Left renal cortex interstitium (tissue), 4 donors: ENCODE data around the gene DGKG. TPM values are rescaled to one million over a fixed set of nuclear protein-coding genes. Genes with fewer than 3 reads are reported as not detected.

Source experiments
- DNase-seq, 4 donors: peaks; one replicate each; pipeline ENCODE4 v3.0.0-alpha.2; 2013; ENCODE audit warnings: low read depth in 4 of 4, low spot score in 2 of 4, missing footprints in 1 of 4
- polyA plus RNA-seq, 4 donors: library from polyadenylated mRNA; unstranded; fragments of 120-200 nt; gene quantifications; one replicate each; pipeline ENCODE4 v1.2.1, GENCODE V29; 2013; ENCODE audit not compliant: insufficient read length in 4 of 4

DGKG gene
- polyA plus RNA-seq, 4 donors: 0.51 to 0.92 (median 0.71) TPM

DNA sequence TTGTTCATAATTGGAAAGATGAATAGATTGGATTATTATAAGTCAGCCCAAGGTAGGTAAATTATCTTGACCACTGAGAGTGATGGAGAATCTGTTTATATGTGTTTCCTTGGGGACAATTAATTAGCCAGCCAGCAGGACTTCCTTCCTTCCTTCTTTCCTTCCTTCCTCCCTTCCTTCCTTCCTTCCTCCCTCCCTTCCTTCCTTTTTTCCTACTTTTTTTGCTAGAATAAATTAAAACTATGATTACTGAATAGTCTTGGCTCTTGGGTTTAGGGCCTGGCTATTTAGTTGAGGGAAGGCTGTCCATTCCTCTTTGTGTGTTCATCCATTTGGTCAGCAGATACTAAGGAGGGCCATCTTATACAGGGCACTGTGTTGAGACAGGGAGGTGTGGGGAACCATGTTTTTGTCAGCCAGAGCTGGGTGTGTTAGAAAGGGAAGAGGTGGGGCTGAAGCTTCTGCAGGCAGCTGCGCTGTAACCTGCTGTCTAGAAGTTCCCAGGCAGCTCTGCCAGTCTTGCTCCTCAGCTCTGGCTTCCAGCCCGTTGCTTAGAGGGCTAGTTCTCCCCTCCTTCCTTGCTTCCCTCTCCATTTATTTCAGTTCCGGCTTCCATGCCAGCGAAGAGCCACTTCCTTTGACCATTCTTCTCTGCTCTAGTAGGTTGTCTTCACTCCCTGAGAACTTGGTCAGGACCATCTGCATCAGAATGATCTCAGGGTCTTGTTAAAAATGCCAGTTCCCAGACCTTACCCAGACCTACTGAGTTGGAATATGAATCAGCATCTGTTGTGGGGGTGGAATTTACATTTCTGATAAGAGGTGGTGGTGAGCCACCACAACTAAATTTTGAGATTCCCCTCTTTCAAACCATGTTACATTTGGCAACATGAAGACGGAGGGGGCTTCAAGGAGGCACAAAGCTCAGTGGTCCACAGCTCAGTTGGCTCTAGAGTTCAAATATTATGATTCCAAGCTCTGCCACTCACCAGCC lies 113.9 kb downstream of the DGKG start:
- no peak for DNase-seq

DNA sequence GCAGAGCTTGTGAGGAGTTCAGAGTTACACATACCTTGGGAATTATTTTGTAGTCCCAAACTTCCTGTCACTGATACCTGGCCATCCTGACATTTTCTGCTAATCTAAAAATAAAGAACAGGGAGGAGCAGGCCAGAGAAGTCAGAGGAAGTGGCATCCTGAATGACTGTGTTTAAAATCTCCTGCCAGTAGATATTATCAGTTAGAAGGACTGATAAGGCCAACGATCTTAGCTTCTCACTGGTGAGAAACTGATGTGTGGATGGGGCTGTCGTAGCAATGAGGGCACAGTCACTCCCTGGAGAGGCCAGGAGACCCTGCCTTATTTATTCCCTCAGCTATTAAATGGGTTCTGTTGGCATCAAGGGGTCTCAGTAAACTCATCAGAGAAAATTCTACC lies 115.1 kb downstream of the DGKG start:
- no peak for DNase-seq

- DNase-seq: no peak
Measured at GRCh38 chr3:186244016-186244415, 118.0 kb downstream of the DGKG start.

GRCh38 chr3:186241910-186242821 lies 119.9 kb downstream of the DGKG start:
- DNase-seq: no peak

- no peak for DNase-seq
Measured at GRCh38 chr3:186239321-186239720, 122.7 kb downstream of the DGKG start.

DNA sequence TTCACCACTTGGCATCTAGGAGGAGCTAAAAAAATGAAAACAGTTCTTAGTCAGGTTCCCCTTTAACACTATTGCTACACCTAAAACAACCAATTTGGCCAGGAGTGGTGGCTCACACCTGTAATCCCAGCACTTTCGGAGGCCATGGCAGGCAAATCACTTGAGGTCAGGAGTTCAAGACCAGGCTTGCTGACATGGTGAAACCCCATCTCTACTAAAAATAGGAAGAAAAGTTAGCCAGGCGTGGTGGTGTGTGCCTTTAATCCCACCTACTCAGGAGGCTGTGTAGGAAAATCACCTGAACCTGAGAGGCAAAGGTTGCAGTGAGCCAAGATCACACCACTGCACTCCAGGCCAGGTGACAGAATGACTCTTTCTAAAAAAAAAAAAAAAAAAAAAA lies 124.1 kb downstream of the DGKG start:
- no peak for DNase-seq

DNA sequence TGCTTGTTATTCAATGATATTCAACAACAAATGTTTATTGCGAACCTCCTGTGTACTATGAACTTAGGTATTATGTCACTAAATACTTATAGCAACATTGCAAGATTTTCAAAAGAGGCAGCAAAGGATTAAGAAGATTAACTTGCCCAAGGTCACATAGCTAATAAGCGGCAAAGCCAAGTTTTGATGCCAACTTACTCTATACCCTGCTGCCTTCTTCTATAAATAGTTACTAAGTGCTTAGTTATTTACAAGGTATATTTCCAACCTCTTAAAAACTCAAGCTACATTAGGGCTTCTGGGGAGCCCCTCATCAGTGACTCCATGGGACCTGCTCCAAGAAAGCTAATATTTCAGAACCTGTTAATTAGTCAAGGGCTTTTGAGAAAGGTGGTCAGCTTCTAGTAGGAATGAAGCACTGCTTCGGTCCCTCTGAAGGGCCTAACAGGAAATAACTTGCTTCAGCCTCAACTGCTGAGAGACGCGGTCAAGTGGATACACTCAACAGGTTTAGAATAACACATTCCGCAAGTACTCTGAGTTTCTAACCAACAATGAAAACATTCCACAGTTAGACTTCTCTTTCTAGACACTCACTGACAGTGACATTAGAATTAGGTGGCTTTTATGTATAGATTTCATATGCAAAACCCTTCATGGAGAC lies 125.5 kb downstream of the DGKG start:
- no peak for DNase-seq

DNA sequence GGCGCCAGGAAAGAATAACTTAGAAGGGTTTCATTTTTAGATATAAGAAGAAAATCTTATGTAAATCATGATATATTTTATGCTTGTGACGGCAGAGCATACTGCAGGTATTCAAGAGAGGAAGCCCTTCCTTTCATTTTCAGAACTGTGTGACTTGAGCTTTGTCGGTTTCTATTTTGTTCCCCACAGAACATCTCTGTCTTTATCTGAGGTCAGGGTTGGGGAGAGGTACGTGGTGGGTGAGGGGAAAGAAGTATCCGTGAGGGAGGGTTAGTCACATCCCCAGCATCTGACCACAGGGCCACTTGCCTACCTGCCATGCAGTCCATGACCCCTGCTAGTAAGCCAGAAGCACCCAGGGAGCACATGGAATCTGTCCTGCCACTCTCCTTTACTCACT lies 126.5 kb downstream of the DGKG start:
- DNase-seq: no peak

DNA sequence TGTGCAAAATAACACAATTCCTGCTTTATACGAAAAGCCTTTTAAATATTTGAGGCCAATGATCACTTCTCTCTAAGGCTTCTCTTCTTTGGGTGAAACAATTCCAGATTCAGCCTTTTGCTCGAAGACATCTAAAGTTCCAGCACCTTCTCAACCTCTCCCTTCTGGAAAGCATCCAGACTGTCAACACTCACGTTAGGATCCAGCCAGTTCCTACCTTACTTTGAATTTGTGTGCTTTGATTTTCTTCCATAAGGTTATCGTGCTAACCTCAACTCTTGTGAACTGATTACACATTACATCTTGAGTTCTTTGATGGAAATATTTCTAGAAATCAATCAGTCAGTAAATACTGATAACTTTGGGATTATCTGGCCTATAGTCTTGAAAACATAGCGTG lies 127.9 kb downstream of the DGKG start:
- no peak for DNase-seq

DNA sequence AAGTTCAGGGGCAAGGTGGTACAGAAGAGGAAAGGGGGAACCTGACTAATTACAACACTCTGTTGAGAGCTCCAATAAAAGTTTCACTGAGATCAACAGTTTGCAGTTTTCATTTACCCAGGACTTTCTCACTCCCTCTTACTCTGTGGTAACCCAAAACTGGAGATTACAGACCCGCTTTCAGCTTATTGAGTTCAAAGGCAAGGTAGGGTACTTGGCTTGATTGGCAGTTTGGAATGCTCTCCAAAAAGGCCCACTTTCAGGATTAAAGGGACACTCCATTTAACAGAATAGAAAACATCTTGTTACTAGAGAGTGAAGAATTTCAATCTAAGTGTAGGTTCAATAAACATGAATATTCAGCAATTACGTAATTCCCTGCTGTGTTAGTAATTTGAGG lies 135.6 kb downstream of the DGKG start:
- no peak for DNase-seq

GRCh38 chr3:186225603-186226002 lies 136.4 kb downstream of the DGKG start:
- DNase-seq: no peak

- DNase-seq: no peak
Measured at GRCh38 chr3:186224041-186224610, 137.9 kb downstream of the DGKG start.

GRCh38 chr3:186223476-186223875 lies 138.6 kb downstream of the DGKG start:
- DNase-seq: no peak

DNA sequence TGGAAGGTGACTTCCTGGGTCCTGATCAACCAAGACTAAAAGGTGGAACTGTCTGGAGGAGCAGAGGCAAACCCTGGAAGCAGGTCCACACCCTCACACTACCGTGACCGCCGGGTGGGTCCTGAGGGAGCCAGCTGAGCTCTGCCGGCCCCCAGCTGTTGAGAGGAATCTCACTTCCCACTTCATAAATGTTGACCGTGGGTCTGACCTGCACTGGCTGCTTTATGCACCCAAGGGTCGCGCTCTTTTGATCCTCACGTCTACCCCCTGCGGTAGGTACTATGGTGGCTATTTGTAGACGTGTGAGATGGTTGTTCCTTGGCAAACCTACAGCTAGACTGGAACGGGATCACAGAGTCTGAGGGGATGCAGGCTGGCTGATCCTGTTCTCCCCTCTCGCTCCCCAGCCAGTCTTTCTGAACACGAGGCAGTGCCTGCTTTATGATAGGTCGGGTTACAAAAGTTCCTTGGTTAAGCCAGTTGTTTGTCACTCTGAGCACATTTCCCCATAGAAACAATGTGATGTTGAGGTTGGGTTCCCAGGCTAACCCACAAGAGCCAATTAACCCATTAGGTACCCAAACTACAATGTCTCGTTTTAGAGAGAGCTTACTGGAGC lies 140.2 kb downstream of the DGKG start:
- no peak for DNase-seq

DNA sequence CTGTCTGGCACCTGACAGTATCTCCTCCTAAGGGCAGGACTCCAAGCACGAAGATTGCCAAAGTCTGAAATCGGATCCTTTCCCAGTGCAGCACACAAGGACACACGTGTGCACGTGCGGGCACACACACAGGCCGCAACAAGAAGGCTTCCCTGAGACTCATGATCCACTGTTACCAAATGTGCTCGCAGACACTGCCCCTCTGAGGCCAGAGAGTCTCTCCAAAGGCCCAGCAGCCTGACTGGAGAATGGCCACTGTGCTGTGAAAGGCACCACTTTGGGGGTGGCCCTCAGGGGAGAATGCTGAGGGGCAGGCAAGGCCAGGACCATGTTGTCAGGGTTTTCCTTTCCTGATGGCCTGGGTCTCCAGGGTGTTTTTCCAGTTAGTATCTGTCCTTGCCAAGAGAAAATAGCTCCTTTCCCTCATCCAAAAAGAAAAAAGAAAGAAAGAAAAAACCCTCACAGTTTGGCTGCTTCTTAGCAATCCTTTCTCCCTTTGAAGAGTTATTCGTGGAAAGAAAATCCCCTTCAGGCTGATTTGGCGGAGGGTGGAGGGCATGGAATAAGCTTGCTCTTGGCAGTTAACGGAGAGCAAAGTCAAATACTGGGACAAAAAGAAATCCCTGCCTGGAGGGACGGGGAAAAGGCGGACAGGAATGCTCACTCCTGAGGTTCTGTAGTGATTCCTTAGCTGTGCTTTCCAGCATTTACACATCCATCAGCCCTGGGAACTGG lies 141.0 kb downstream of the DGKG start:
- DNase-seq: no peak

GRCh38 chr3:186220365-186220764 lies 141.7 kb downstream of the DGKG start:
- DNase-seq: no peak

DNA sequence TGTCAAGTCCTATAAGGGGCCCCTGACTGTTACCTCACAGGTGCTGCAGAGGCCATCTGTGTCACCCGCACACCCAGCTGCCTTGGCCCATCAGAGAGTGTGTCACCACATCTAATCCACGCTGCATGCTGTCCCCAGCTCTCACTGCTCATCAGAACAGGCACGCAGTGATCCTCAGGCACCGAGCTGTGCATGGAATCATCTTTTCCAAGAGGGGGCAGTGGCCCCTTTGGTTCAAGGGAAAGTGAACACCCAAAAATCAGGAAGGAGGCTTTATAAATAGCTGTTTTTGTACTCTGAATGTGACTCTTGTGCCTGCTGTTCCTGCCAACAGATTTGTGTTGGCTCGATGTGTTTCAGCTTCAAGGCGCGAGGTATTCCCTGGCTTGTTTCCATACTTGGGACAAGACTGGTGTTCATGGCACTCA lies 142.8 kb downstream of the DGKG start:
- no peak for DNase-seq

- DNase-seq: no peak
Measured at GRCh38 chr3:186218421-186218820, 143.6 kb downstream of the DGKG start.

DNA sequence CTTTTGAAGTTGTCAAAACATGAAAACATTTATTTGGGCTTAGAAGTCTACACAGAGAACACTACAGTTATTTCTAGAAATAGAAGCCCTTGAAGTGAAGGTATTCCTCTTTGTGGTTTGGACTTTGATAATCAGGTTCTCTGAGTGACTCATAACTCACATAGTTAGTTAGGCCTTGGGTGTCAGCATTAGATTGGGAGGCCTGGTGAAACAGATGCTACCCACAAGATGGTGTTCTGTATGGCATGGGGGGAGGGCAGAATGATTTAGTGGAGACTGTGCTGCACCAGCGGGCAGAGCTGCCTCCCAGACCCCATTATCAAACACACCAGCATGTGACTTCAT lies 144.2 kb downstream of the DGKG start:
- DNase-seq: no peak
